Stimulated activated CD8-positive, alpha-beta memory T cell treated with anti-CD3 and anti-CD28 coated beads, Interleukin-7, amount 100 ng/mL, for 48 hours (primary cell): ENCODE results near the gene DDO.

Experiments
- DNase-seq, 2 donors: peaks; one replicate each; pipeline ENCODE4 v3.0.0-alpha.2; 2020; ENCODE audit warnings: low read depth in 1 of 2; ENCODE audit errors: extremely low read depth in 1 of 2

DDO gene

DNA sequence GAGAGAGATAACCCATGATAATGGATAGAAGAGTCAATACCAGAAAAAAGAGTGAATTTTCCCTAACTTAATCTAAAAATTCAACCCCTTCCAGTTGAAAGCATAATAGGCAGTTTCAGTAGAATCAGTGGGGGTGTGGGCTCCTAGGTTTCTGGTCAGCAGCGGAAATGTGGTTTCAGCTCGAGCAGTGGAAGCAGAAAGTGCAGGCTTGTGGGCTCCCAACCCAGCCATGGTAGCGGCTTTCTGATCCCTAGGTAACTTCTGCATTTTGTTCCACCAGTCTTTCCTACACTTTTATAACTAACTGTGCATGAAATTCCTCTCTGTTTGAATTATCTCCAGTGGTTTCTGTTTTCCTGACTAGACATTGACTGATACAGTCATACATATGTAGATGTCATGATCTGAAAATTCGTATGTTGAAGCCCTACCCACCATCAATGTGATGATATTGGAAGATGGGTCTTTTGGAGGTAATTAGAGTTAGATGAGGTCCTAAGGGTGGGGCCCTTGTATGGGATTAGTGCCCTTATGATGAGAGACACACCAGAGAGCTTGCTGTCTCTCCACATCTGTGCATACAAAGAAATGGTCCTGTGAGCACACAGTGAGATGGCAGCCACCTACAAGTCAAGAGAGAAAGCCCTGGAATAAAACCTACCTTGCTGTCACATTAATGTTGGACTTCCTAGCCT, 6.5 kb upstream of the DDO start:
- no peak for DNase-seq

DNA sequence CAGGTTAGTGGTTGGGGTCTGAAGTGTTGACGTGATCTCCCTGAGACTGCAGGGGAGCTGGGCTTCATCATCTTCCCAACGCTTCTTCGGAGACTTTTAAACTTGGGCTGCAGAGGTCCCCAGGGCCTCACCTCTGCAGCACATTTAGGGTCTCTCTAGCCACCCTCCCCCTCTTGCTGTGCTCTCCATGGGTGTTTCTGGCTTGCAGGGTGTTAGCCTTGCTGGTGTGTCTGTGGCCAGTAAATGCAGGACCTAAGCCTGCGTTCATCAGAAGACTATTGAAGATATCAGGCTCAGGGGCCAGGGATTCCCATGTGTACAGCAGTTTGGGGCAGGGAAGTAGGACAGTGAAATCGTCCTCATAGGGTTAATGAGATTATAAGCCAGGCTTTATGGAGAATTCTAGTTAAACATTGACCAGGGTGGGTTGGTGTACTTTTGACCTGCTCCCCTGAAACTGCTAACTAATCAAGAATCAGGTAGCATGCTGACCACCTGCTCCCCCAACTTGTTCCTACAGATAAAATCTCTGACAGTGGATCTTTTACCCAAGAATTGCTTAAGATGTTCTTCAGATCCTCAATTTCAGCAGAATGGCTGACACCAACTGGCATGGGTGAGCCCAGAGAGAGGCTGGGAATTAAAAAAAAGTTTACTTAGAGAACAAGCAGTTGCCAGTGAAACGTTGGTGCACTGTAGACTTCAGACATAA, 3.8 kb upstream of the DDO start:
- no peak for DNase-seq

DNA sequence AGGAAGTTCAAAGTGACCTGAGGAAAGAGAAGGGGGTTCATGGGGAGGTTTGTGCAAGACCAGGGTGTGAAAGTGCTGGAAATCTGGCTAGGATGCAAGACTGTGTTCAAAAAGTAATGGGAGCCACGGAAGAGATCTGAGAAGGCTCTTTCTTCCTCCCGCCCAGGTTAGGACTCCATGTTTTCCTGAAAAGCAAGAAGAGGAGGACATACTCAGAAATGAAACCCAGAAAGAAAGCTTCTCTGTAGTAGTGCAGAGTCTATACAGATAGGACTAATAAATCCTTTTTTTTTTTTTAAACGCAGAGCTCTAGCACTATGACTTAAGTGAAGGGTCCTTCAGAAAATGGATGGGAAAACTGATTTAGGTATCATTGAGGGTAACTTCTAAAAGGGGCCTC, 3.2 kb upstream of the DDO start:
- no peak for DNase-seq

DNA sequence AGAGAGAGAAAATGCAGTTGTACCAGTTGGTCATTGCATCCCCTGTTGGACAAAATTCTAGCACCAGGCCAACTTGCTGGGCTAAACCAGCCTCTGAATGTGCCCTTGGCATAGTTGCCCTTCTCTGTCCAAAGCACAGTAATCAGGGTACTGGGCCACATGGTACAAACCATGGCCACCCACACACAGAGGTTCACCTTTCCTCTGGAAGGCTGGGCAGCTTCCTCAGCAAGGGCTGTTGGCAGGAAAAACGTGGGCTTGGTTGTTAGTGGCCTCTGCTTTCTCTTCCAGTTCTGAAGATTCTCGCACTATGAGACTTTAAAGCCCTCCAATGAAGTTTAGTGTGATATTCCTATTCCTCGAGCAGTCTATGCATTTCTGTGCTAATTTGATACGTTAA, 706 bp downstream of the DDO start:
- no peak for DNase-seq

DNA sequence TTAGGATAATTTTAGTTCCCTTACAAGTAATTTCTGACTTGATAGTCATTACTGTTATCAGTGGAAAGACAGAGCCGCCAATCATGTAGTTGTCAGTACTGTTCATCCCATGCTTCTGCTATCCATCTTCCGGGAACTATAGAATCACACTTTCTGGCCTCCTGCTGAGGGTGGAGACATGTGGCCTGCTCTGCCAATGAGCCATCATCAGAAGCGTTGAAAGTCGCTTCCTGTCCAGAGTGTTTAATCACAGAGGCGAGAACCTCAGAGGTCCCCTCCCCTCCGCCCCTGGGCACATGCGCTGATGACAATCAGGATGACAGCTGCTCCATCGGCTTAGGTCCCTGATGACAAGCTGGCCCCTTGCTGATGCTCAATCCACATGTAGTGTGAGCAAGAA, 3.0 kb downstream of the DDO start:
- no peak for DNase-seq

DNA sequence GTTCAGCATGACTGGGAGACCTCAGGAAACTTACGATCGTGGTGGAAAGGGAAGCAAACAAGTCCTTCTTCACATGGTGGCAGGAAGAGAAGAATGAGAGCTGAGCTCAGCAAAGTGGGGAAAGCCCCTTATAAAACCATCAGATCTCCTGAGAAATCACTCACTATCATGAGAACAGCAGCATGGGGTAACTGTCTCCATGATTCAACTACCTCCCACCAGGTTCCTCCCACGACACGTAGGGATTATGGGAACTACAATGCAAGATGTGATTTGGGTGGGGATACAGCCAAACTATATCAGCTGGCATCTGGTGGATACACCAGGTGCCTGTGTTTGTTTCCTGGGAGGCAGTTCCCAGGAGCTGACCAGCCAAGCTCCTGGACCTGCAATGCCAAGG, 4.9 kb downstream of the DDO start:
- no peak for DNase-seq

DNA sequence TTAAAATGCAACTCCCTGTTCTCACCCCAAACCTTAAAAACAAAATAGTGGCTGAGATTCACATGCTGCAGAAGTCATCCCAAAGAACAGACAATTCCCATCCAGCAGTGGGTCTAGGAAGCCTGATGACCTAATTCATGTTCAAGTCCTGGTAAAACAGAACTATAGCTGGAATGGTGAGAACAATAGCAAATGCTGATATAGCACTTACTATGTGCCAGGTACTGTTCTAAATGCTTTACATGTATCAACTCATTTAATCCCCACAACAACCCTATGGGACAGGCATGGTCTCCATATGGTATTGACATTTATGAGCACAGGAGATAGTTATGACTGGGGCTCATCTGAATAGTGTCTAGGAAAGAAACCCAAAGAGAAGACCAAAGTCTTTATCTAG, 5.6 kb downstream of the DDO start:
- no peak for DNase-seq

DNA sequence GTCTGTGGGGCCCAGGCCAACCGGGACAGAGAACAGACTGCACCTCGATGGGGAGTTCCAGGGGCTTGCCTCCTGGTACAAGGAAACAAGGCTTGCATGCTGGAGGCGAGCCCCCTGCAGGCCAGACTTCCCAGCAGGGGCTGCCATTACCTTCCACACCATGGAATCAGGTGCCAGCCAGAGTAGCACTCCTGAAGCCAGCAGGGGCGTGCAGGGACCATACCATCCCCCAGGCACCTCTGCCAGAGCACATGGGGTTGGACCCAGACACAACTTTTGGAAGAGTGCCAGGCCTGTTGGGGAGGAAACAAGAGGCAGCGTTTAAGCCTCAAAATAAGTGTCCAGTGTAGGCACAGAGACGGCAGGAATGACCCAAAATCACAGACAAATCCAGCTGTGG, 6.5 kb downstream of the DDO start:
- DNase-seq, result no peak

DNA sequence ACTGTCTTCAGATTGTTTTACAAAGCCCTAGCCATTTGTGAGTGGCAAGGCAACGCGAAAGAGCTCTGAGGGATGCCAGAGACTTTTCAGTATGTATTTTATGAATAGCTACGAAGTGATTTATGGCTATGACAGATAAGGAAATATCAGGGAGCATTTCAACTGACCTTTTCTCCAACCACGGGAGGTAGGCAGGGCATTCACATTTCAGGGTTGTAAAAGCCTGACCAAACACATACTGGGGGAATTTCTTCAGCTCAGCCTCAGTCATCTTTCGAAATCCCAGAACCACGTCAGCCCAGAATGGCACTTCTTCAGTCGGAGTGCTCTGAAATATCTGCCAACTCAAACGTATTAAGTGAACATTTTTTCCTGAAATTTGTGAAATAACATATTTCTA, 10.8 kb downstream of the DDO start:
- DNase-seq, result no peak

DNA sequence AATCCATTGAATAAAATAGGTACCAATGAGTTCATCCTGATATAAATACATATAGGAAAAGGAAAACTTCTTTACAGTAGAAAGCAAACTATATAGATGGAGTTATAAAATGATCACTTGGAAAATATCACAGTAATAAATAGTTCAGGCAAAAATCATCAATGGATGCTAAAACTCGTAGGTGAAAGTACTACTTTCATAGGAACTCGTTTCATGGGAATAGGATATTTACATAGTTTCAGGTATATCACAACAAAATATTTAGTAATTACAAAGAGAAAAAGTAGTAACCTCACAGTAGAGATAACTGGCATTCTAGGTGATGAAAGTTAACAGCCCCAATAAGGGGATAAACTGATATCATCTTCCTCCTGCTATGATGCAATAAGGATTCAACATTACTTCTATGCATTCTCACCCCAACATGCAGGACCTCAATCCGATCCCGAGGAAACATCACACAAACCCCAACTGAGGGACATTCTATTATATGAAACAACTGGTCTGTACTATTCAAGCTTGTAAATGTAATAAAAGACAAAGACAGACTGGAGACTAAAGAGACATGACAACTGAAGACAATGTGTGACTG, 13.7 kb downstream of the DDO start:
- DNase-seq, result no peak

DNA sequence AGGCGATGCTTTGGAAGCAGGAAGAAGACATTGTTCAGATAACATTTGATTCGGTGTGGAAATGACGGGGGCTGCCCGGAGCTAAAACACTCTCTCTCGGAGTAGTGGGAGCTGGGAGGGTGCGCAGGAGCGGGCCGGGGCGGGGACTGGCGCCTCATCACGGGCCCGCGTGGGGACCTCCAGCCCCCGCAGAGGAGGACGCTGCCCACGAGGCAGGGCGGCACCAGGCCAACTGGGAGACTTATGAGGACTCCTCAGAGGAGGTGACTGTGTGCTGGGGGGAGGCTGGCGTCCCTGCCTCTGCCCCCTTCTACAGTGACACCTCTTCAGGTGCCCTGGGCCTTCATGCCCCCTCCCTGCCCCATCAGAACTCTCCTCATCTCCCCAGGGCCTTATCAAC, 15.2 kb downstream of the DDO start:
- DNase-seq, result no peak

DNA sequence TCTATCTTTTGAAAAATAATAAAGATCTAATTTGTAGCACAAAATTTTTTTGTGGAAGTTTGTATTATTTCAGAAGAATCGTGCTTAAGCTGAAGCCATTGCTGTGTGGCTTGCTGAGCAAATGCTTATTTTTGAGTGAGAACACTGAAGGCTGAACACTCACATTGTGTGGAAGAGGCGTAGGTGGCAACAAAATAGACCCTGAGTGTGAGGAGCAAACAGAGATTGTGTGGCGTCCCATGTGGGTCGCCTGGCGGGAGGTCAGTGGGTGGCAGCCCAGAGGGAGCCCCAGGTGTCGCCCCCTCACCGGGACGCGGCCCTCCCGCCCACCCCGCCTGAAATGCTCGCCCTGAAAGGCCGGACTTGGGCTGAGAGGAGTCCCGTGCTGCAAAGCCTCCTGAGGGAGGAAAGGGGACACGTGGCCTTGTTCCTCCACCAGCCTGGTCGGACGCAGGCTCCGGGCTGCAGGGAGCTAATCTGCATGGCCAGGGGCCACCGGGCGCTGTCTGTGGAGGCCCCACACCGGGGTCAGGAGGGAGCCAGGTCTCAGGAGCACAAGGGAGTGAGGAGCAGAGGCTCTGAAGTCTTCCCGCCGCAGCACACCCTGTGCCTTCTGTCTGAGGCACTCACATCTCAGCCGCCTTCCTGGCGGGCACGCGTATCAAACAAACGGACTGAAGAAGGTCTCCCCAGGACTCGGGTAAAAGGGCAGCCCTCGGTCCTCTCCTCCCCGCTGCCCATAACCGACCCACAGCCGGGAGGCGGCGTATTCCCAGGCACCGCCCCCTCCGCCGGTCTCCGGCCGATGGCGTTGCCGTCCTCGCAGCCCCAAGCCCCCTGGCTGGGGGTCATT, 15.9 kb downstream of the DDO start:
- DNase-seq, result no peak

DNA sequence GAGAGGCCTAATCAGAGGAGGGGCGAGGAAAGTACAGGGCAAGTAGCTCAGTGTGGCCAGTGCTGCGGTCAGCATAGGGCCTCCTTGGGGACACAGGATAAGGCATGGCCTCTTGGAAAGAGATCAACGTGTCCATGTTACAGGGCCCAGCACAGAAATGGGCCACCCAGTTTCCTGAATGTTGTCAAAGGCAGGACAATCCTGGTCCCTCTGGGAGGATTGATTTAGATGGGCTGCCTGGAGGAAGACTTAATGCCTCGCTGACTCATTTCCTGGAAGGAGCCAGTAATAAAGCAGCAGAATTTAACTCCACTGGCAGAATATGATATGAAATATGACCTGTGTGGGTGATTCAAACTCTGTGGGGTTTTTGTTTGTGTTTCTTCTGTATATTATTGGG, 16.6 kb downstream of the DDO start:
- no peak for DNase-seq

DNA sequence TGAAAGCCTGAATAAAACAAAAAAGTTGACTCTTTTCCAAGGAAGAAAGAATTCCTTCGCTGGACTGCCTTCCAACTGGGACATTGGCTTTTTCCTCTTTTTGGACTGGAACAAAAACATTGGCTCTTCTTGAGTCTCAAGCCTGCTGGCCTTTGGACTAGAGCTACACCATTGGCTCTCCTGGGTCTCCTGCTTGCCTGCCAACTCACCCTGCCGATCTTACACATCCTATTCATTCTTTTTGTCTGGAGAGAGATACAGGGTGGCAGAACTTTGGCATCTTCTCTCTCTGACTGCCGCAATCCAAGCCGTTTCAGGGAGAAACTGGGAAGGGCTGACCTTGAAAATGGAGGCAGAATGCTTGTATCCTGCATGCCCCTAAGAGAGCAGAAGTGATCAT, 20.2 kb downstream of the DDO start:
- DNase-seq, result no peak

DNA sequence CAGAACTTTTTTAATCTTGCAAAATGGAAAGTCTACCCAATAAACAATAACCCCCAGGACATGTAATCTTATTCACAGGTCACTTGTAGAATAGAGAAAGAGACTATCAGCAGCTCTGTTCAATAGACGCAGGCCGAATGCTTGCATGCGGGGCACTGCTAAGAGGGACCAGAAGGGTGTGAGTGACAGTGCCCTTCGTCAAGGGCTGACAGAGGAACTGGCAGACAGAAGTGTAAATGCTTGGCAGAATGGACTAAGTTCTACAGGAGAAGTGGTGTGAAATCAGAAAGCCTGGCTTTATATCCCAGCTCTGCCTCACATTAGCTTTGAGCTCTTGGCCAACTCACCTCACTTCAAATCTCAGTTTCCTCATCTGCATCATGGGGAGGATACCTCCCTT, 21.0 kb downstream of the DDO start:
- DNase-seq, result no peak

DNA sequence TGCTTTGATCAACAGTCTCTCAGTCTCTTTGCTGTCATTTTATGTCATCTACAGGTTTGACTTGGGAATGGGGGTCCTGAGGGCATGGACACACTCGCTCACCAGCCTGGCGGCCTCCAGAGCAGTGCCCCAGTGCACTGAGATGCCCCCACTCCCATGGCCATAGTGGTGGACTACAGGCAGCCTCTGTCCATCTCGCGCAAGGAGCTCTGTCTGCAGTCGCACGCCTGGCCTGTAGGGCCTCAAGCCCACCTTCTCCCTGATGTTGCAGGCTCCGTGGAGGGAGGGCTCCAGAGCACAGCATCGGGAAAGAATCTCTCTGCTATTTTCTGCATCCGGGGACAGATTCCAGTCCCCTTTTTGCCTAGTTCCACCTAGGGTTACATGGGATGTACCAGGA, 22.6 kb downstream of the DDO start:
- no peak for DNase-seq

DNA sequence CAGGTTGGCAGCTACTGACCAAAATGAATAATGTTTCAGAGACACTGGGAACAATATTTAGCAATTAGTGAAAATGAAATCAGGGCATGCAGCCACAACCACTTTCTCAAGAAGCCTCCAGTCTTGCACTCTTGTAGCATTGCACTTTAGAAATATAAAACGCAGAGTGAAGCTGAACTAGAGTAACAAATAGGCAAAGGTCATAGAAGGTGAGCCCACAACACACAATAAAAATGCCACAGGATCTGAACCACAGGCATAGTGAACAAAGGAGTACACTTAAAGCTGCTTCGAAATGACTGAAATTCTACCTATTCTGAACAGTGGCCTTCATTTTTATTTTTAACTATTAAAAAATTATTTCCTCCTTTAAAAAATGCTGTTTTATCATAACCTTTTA, 25.0 kb downstream of the DDO start:
- no peak for DNase-seq

DNA sequence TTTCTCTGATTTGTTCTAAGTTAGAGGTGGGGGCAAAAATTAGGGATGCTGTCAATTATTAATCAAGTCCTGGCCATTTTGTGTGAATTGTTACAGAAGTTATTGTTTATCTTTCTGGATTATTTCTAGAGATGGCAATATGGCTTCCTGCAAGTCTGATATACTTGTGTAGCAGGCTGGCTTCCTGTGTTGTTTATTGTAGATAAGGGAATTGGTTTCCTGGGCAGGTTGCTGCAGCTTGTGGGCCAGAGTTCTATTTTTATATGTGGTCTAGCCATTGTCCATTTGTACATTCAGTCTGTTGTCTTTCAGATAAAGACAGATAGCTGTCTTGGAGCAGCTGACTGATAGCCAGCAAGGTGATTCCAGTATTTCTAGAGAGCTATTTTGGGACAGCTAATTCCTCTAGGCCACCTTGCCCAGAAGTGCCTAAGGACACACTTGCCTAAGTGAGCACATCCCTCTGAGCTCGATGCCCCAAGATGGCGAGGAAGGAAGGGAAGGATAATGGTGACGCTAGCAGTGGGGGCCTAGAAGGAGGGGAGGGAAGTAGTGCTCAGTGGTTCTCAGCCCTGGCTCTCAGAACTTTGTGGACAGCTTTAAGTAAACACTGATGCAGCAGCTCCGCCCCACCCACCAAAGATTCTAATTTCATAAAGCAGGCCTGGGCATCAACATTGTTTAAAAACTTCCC, 25.5 kb downstream of the DDO start:
- DNase-seq, result no peak

DNA sequence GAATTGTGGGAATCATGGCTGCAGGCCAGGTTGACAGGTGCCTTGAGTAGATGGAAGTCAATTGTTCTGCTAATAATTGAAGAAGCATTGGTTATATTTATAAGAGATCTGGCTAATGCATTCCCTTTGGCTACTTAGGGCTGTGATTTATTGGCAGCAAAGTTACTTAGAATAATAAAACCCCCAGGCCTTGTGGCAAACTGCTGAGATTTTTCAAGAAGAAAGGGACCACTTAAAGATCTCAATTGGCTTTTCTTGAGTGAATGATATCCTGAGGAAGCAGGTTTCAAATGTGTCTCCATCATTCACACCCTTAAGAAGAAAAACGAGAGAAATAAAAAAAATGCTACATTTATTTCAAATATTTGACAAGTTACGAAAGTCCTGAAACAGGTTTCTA, 27.4 kb downstream of the DDO start:
- DNase-seq, result no peak

DNA sequence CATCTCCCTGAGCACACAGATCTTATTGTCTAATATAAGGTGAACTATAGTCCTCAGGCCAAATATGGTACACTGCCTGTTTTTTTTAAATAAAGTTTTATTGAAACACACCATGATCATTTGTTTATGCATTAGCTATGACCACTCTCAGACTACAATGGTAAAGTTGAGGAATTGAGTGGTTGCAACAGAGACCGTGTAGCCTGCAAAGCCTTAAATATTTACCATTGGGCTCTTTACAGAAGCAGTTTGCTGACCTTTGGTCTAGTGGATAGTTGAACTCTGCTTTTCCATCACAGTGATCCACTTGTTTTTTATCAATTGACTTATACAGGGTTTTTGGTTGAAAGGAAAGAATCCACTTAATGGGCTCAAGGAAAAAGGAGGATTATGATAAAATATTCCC, 29.9 kb downstream of the DDO start:
- no peak for DNase-seq

DNA sequence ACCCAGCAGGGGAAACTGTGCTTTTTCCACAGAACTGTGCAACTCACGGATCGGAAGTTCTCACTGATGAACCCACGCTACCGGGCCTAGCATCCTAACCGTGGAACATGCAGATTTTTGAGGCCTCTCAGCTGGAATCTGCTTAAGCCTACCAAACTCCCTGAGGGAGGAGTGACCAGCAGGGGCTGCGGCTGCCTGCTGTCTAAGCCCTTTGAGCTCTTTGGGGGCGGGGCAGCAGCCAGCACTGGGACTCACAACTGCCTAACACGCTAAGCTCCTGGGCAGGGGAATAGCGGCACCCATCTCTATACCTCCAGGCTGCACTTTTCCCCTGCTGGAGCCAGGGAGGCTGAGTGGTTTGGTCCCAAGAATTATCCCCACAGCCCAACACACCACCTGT, 36.8 kb downstream of the DDO start:
- no peak for DNase-seq
